Trophoblast cell (in vitro differentiated cells and primary cell): ENCODE measurements around the gene MRTO4.
A peak's percentile ranks its signal among the peaks of the same experiment; 100 is the strongest.
"Not testable (repeated sequence)": the region's sequence is repeated elsewhere in the genome, so short reads cannot be mapped to it uniquely, and the experiment has no call there.

Experiments
- DNase-seq, 2 donors: peaks; one replicate each; pipeline ENCODE4 v3.0.0-alpha.2; 2016
- H2AFZ ChIP-seq: 2 replicates; pipeline ENCODE4 v1.6.1; 2013; ENCODE audit warnings: low read length, moderate library complexity, mild to moderate bottlenecking; ENCODE audit not compliant: insufficient read depth, poor library complexity
- H2AK5ac ChIP-seq: 2 replicates; pipeline ENCODE4 v1.6.1; 2013; ENCODE audit warnings: mild to moderate bottlenecking, low read length
- H2BK120ac ChIP-seq: 2 replicates; pipeline ENCODE4 v1.6.1; 2013; ENCODE audit warnings: low read length, mild to moderate bottlenecking, moderate library complexity; ENCODE audit not compliant: insufficient read depth, poor library complexity
- H2BK12ac ChIP-seq: 2 replicates; pipeline ENCODE4 v1.6.1; 2013; ENCODE audit warnings: mild to moderate bottlenecking, low read length, moderate library complexity
- H2BK5ac ChIP-seq: 2 replicates; pipeline ENCODE4 v1.6.1; 2013; ENCODE audit warnings: low read length, low read depth, moderate library complexity, mild to moderate bottlenecking; ENCODE audit not compliant: poor library complexity
- H3K14ac ChIP-seq: 2 replicates; pipeline ENCODE4 v1.6.1; 2013; ENCODE audit warnings: mild to moderate bottlenecking, low read length
- H3K18ac ChIP-seq: 2 replicates; pipeline ENCODE4 v1.6.1; 2013; ENCODE audit warnings: mild to moderate bottlenecking, low read length
- H3K23ac ChIP-seq: 2 replicates; pipeline ENCODE4 v1.6.1; 2013; ENCODE audit warnings: low read length
- H3K27ac ChIP-seq: 2 replicates; pipeline ENCODE4 v1.5.1; 2013; ENCODE audit warnings: low read depth, mild to moderate bottlenecking, inconsistent platforms, low read length, moderate library complexity
- H3K27me3 ChIP-seq: 2 replicates; pipeline ENCODE4 v1.6.1; 2013; ENCODE audit warnings: inconsistent platforms, mild to moderate bottlenecking, low read length, moderate library complexity; ENCODE audit not compliant: insufficient read depth
- H3K36me3 ChIP-seq, 2 experiments: 1 replicate in 1 of 2; 2 replicates in 1 of 2; pipeline ENCODE4 v1.6.1; 2013; ENCODE audit warnings: low read length in 2 of 2, mild to moderate bottlenecking in 2 of 2, moderate library complexity in 1 of 2; ENCODE audit not compliant: insufficient read depth in 2 of 2, control insufficient read depth in 1 of 2
- H3K4ac ChIP-seq: 2 replicates; pipeline ENCODE4 v1.6.1; 2013; ENCODE audit warnings: low read depth, mild to moderate bottlenecking, low read length, moderate library complexity
- H3K4me1 ChIP-seq, 2 experiments: 1 replicate in 1 of 2; 2 replicates in 1 of 2; pipeline ENCODE4 v1.6.1; 2013; ENCODE audit warnings: low read length in 2 of 2, mild to moderate bottlenecking in 2 of 2, moderate library complexity in 1 of 2; ENCODE audit not compliant: insufficient read depth in 2 of 2, control insufficient read depth in 1 of 2
- H3K4me2 ChIP-seq: 2 replicates; pipeline ENCODE4 v1.6.1; 2013; ENCODE audit warnings: inconsistent platforms, mild to moderate bottlenecking, low read length, moderate library complexity
- H3K4me3 ChIP-seq: 2 replicates; pipeline ENCODE4 v1.5.1; 2013; ENCODE audit warnings: mild to moderate bottlenecking, low read depth, low read length, inconsistent platforms
- H3K79me1 ChIP-seq: one replicate; pipeline ENCODE4 v1.6.1; 2013; ENCODE audit warnings: low read length
- H3K79me2 ChIP-seq: 2 replicates; pipeline ENCODE4 v1.6.1; 2013; ENCODE audit warnings: low read length, mild to moderate bottlenecking; ENCODE audit not compliant: control insufficient read depth, insufficient read depth, poor library complexity
- H3K9ac ChIP-seq: 2 replicates; pipeline ENCODE4 v1.6.1; 2013; ENCODE audit warnings: mild to moderate bottlenecking, low read length
- H3K9me3 ChIP-seq: 2 replicates; pipeline ENCODE4 v1.6.1; 2013; ENCODE audit warnings: low read depth, mild to moderate bottlenecking, control low read depth, inconsistent platforms, low read length; ENCODE audit not compliant: insufficient read depth
- H4K12ac ChIP-seq: 2 replicates; pipeline ENCODE4 v1.6.1; 2013; ENCODE audit warnings: low read depth, mild to moderate bottlenecking, low read length, moderate library complexity
- H4K8ac ChIP-seq: 2 replicates; pipeline ENCODE4 v1.6.1; 2013; ENCODE audit warnings: low read depth, mild to moderate bottlenecking, low read length, moderate library complexity
- H4K91ac ChIP-seq: one replicate; pipeline ENCODE4 v1.6.1; 2013; ENCODE audit warnings: low read depth, mild to moderate bottlenecking, low read length, moderate library complexity
- WGBS: extraction: QIAGEN DNeasy Blood & Tissue Kit; methylation state at CpG from one replicate; pipeline ENCODE4 v1.1.7; 2013; ENCODE audit warnings: missing lambda C conversion rate; ENCODE audit not compliant: insufficient read length, insufficient coverage; ENCODE audit errors: extremely low coverage; 5-methylcytosine and 5-hydroxymethylcytosine counted together

The MRTO4 gene

GRCh38 chr1:19269427-19270342, 18.1 kb downstream of the MRTO4 start:
- H4K8ac ChIP-seq, H3K9ac ChIP-seq, H3K9me3 ChIP-seq, H3K4me2 ChIP-seq, H3K4me3 ChIP-seq, H3K4me1 ChIP-seq, H3K27me3 ChIP-seq, H3K79me1 ChIP-seq, H2BK120ac ChIP-seq, H3K4ac ChIP-seq, H3K23ac ChIP-seq, H4K91ac ChIP-seq, H2AK5ac ChIP-seq, H2AFZ ChIP-seq, H4K12ac ChIP-seq, H3K14ac ChIP-seq, H3K79me2 ChIP-seq, H2BK12ac ChIP-seq, H3K36me3 ChIP-seq, H3K27ac ChIP-seq, H3K18ac ChIP-seq, H2BK5ac ChIP-seq: not testable (repeated sequence)
- DNase-seq, result peak; percentile 29 to 32
- no CpG with 5 or more reads among the region's 9 CpGs for WGBS

GRCh38 chr1:19270343-19270730, 18.7 kb downstream of the MRTO4 start:
- H3K4me1 ChIP-seq, result not testable (repeated sequence)

GRCh38 chr1:19272064-19272463, 20.5 kb downstream of the MRTO4 start:
- Histone ChIP-seq H3K4me3 (no peak overlapping the region), H3K14ac (no peak overlapping the region), H4K12ac (no peak overlapping the region), H3K36me3 (no peaks in the 10 kb centered on the region), H3K79me1 (no peaks in the 10 kb centered on the region), H3K4ac (no peak overlapping the region), H3K9ac (no peak overlapping the region), H2BK12ac (no peak overlapping the region), H3K27me3 (no peaks in the 10 kb centered on the region), H3K27ac (no peak overlapping the region), H2AK5ac (no peak overlapping the region), H4K91ac (no peak overlapping the region), H3K23ac (no peak overlapping the region), H2BK5ac (no peak overlapping the region), H4K8ac (no peak overlapping the region), H2AFZ (no peak overlapping the region), H3K4me2 (no peak overlapping the region), H3K79me2 (no peaks in the 10 kb centered on the region), H3K18ac (no peak overlapping the region), H3K9me3 (no peaks in the 10 kb centered on the region), H3K4me1 (no peaks in the 10 kb centered on the region), H2BK120ac (no peak overlapping the region)
- DNase-seq, result no peak

More at GRCh38 chr1:19270343-19270730, 18.7 kb downstream of the MRTO4 start:
- H3K27ac ChIP-seq, H3K9ac ChIP-seq, H3K4me2 ChIP-seq, DNase-seq, H2BK12ac ChIP-seq, H3K23ac ChIP-seq, H3K79me1 ChIP-seq, H3K4ac ChIP-seq, H2AFZ ChIP-seq, H4K8ac ChIP-seq, H3K27me3 ChIP-seq, H4K91ac ChIP-seq, H2BK120ac ChIP-seq, H3K14ac ChIP-seq, H3K18ac ChIP-seq, H2AK5ac ChIP-seq, H3K79me2 ChIP-seq, H4K12ac ChIP-seq, H3K36me3 ChIP-seq, H2BK5ac ChIP-seq, H3K9me3 ChIP-seq, H3K4me3 ChIP-seq: not testable (repeated sequence)
- no CpG with 5 or more reads among the region's 6 CpGs for WGBS

GRCh38 chr1:19273106-19273843, 21.7 kb downstream of the MRTO4 start:
- no peak overlapping the region for H3K4me2 ChIP-seq
- no peak overlapping the region for H4K91ac ChIP-seq
- no peak overlapping the region for H3K4me3 ChIP-seq
- no peak overlapping the region for H3K27ac ChIP-seq
- WGBS, result no CpG with 5 or more reads among the region's 22 CpGs
- no peak overlapping the region for H4K12ac ChIP-seq
- no peaks in the 10 kb centered on the region for H3K27me3 ChIP-seq
- H2AK5ac ChIP-seq, result no peak overlapping the region
- no peak overlapping the region for H3K18ac ChIP-seq
- H2BK5ac ChIP-seq, result no peak overlapping the region
- no peaks in the 10 kb centered on the region for H3K79me2 ChIP-seq
- no peak overlapping the region for H2BK120ac ChIP-seq
- H3K4ac ChIP-seq, result no peak overlapping the region
- DNase-seq, result no peak
- H3K36me3 ChIP-seq, result no peaks in the 10 kb centered on the region
- no peak overlapping the region for H2AFZ ChIP-seq
- no peak overlapping the region for H2BK12ac ChIP-seq
- H3K79me1 ChIP-seq, result no peaks in the 10 kb centered on the region
- H3K4me1 ChIP-seq, result no peaks in the 10 kb centered on the region
- H3K9ac ChIP-seq, result no peak overlapping the region
- H3K9me3 ChIP-seq, result no peaks in the 10 kb centered on the region
- H3K23ac ChIP-seq, result no peak overlapping the region
- H4K8ac ChIP-seq, result no peak overlapping the region
- H3K14ac ChIP-seq, result no peak overlapping the region
